H9 (cell line): ENCODE measurements around the gene GDAP1L1. TPM values are rescaled to one million over a fixed set of nuclear protein-coding genes. Genes with fewer than 3 reads are reported as not detected.

ENCODE experiments used
- DNase-seq: peaks from one replicate; pipeline ENCODE4 v3.0.0-alpha.2; 2017
- H2AFZ ChIP-seq: one replicate; pipeline ENCODE4 v1.6.1; 2013; ENCODE audit warnings: mild to moderate bottlenecking, low read length, control low read depth, moderate library complexity
- H2AK5ac ChIP-seq: 2 replicates; pipeline ENCODE4 v1.6.1; 2013; ENCODE audit warnings: low read length, control low read depth, mixed read lengths; ENCODE audit not compliant: insufficient read length
- H2BK120ac ChIP-seq: one replicate; pipeline ENCODE4 v1.6.1; 2013; ENCODE audit warnings: low read depth, mild to moderate bottlenecking, low read length, control low read depth, inconsistent platforms; ENCODE audit not compliant: poor library complexity, severe bottlenecking
- H2BK12ac ChIP-seq: 2 replicates; pipeline ENCODE4 v1.6.1; 2013; ENCODE audit warnings: low read length, control low read depth, mixed read lengths, low read depth; ENCODE audit not compliant: insufficient read length
- H2BK15ac ChIP-seq: 2 replicates; pipeline ENCODE4 v1.6.1; 2013; ENCODE audit warnings: low read depth, low read length, control low read depth
- H2BK20ac ChIP-seq: one replicate; pipeline ENCODE4 v1.6.1; 2013; ENCODE audit warnings: low read depth, mild to moderate bottlenecking, low read length, control low read depth, inconsistent platforms; ENCODE audit not compliant: poor library complexity, severe bottlenecking
- H2BK5ac ChIP-seq: 2 replicates; pipeline ENCODE4 v1.6.1; 2013; ENCODE audit warnings: low read length, control low read depth, mixed read lengths; ENCODE audit not compliant: insufficient read length
- H3K14ac ChIP-seq: 2 replicates; pipeline ENCODE4 v1.6.1; 2013; ENCODE audit warnings: low read length, control low read depth; ENCODE audit not compliant: insufficient read depth
- H3K18ac ChIP-seq: 2 replicates; pipeline ENCODE4 v1.6.1; 2013; ENCODE audit warnings: low read depth, mild to moderate bottlenecking, mixed read lengths, low read length, control low read depth; ENCODE audit not compliant: insufficient read length
- H3K23ac ChIP-seq: 2 replicates; pipeline ENCODE4 v1.6.1; 2013; ENCODE audit warnings: low read length, control low read depth, mixed read lengths, low read depth; ENCODE audit not compliant: insufficient read length
- H3K23me2 ChIP-seq: 2 replicates; pipeline ENCODE4 v1.6.1; 2013; ENCODE audit warnings: low read depth, mild to moderate bottlenecking, mixed read lengths, low read length, control low read depth; ENCODE audit not compliant: insufficient read length, poor library complexity, severe bottlenecking
- H3K27ac ChIP-seq: 2 replicates; pipeline ENCODE4 v1.5.1; 2013; ENCODE audit warnings: low read length, control low read depth, mixed read lengths, low read depth; ENCODE audit not compliant: insufficient read length
- H3K27me3 ChIP-seq: 2 replicates; pipeline ENCODE4 v1.6.1; 2013; ENCODE audit warnings: low read length, control low read depth, inconsistent platforms; ENCODE audit not compliant: insufficient read depth
- H3K4ac ChIP-seq: 2 replicates; pipeline ENCODE4 v1.6.1; 2013; ENCODE audit warnings: low read depth, mild to moderate bottlenecking, control low read depth, inconsistent platforms, low read length, moderate library complexity
- H3K4me1 ChIP-seq: 2 replicates; pipeline ENCODE4 v1.6.1; 2013; ENCODE audit warnings: low read length, control low read depth, inconsistent platforms; ENCODE audit not compliant: insufficient read depth
- H3K4me2 ChIP-seq: 2 replicates; pipeline ENCODE4 v1.6.1; 2013; ENCODE audit warnings: low read length, control low read depth, mixed read lengths; ENCODE audit not compliant: insufficient read length, insufficient read depth
- H3K56ac ChIP-seq: 2 replicates; pipeline ENCODE4 v1.6.1; 2013; ENCODE audit warnings: low read depth, mild to moderate bottlenecking, mixed read lengths, low read length, control low read depth; ENCODE audit not compliant: insufficient read length
- H3K79me1 ChIP-seq: 2 replicates; pipeline ENCODE4 v1.6.1; 2013; ENCODE audit warnings: low read depth, mild to moderate bottlenecking, moderate library complexity, low read length, control low read depth, inconsistent platforms; ENCODE audit not compliant: insufficient read depth, poor library complexity, severe bottlenecking
- H3K79me2 ChIP-seq: 2 replicates; pipeline ENCODE4 v1.6.1; 2013; ENCODE audit warnings: low read length, control low read depth, inconsistent platforms; ENCODE audit not compliant: insufficient read depth
- H3K9ac ChIP-seq: 2 replicates; pipeline ENCODE4 v1.6.1; 2013; ENCODE audit warnings: low read length, control low read depth, mixed read lengths; ENCODE audit not compliant: insufficient read length; ENCODE audit errors: extremely low read depth
- H3K9me3 ChIP-seq: one replicate; pipeline ENCODE4 v1.6.1; 2013; ENCODE audit warnings: low read depth, low read length, inconsistent platforms; ENCODE audit not compliant: control insufficient read depth
- H3T11ph ChIP-seq: one replicate; pipeline ENCODE4 v1.6.1; 2013; ENCODE audit warnings: mild to moderate bottlenecking, low read length, control low read depth, inconsistent platforms
- H4K20me1 ChIP-seq: one replicate; pipeline ENCODE4 v1.6.1; 2013; ENCODE audit not compliant: control insufficient read depth, insufficient read length, insufficient read depth
- H4K5ac ChIP-seq: 2 replicates; pipeline ENCODE4 v1.6.1; 2013; ENCODE audit warnings: low read depth, mild to moderate bottlenecking, mixed read lengths, low read length, control low read depth; ENCODE audit not compliant: insufficient read length
- H4K8ac ChIP-seq: replicated peaks from 2 replicates; pipeline ENCODE4 v1.6.1; 2013; ENCODE audit warnings: low read length, control low read depth, mixed read lengths, low read depth; ENCODE audit not compliant: insufficient read length
- H4K91ac ChIP-seq: 2 replicates; pipeline ENCODE4 v1.6.1; 2013; ENCODE audit warnings: low read depth, mild to moderate bottlenecking, moderate library complexity, mixed read lengths, low read length, control low read depth; ENCODE audit not compliant: insufficient read length
- H3K27ac Mint-ChIP-seq, 3 experiments: 2 replicates in 2 of 3; 3 replicates in 1 of 3; pipeline ENCODE4 v1.8.0; 2020 to 2021; ENCODE audit warnings: mixed read lengths in 3 of 3, mild to moderate bottlenecking in 1 of 3, moderate library complexity in 1 of 3
- H3K27me3 Mint-ChIP-seq: 2 replicates; pipeline ENCODE4 v1.8.0; 2021; ENCODE audit warnings: low read depth, mild to moderate bottlenecking, moderate library complexity, mixed read lengths
- H3K36me3 Mint-ChIP-seq, 3 experiments: 2 replicates in 2 of 3; 3 replicates in 1 of 3; pipeline ENCODE4 v1.8.0; 2020 to 2021; ENCODE audit warnings: low read depth in 3 of 3, mixed read lengths in 3 of 3; ENCODE audit not compliant: insufficient read depth in 1 of 3
- H3K4me1 Mint-ChIP-seq, 2 experiments: 2 replicates each; pipeline ENCODE4 v1.8.0; 2020; ENCODE audit warnings: mixed read lengths in 2 of 2
- H3K4me3 Mint-ChIP-seq, 2 experiments: 2 replicates in 1 of 2; 3 replicates in 1 of 2; pipeline ENCODE4 v1.8.0; 2020 to 2021; ENCODE audit warnings: mild to moderate bottlenecking in 2 of 2, mixed read lengths in 2 of 2, moderate library complexity in 1 of 2
- H3K9me3 Mint-ChIP-seq, 2 experiments: 2 replicates in 1 of 2; 3 replicates in 1 of 2; pipeline ENCODE4 v1.8.0; 2020; ENCODE audit warnings: mild to moderate bottlenecking in 2 of 2, mixed read lengths in 2 of 2, moderate library complexity in 1 of 2
- WGBS: extraction: QIAGEN DNeasy Blood & Tissue Kit; methylation state at CpG from one replicate; pipeline ENCODE4 v1.1.7; 2013; ENCODE audit warnings: missing lambda C conversion rate, low lambda C conversion rate, mixed read lengths; ENCODE audit not compliant: insufficient read length; ENCODE audit errors: extremely low coverage; 5-methylcytosine and 5-hydroxymethylcytosine counted together
- total RNA-seq: library from RNA; stranded (reverse); gene quantifications from 2 replicates; pipeline ENCODE4 v1.2.1, GENCODE V29; 2021
- TF ChIP-seq, protein P1 (sequence below): fragments of 200-600 bp; sonication (generic); conservative IDR thresholded peaks from 3 replicates; pipeline ENCODE4 v1.8.0; 2021; ENCODE audit warnings: antibody characterized with exemption, mild to moderate bottlenecking

The GDAP1L1 gene
- total RNA-seq, 1 experiment from 2014 or later = 5.9 TPM

DNA sequence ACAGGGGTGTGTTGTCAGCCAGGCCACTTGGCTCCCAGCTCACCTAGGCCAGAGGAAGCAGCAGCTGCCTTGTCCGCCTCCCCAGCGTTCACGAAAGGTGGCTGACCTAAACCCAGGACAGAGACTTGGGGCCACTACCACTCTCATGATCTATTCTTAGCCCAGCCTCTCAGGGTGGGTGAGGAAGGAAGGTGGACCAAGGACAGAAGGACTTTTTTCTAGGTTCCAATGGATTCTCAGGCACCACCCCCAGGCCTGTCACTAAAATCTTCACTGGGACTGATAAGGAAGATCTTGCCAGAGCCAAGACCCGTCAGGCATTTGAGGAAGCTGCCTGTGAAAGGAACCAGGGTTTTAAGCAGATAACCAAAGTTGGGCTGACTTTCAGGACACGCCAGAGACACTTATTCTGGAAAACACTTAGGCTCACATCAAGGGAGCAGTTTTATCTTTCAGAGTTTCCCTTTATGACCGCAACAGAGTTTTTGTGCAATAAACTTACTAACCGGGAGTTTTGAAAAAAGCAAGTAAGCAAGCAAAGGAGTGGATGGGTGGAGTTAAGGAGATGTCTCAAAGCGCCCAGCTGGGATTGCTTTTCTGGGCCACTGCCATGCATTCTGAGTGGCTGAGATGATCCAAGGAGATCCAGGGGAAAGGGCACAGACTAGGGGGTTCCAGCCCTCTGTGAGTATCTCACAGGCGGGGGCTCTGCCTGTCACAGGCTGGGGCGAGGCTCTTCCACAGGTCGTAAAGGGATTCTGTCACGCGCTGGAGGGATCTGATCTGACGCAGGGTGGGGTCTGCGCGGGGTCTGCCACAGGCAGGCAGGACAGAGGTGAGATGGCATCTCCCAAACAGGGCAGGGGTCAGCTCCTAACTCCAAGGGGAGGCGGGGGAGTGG lies 62.9 kb downstream of the GDAP1L1 start:
- Histone ChIP-seq H3K18ac (no peak overlapping the region), H2BK20ac (no peak overlapping the region), H4K8ac (no peak overlapping the region), H2BK120ac (no peak overlapping the region), H3K4me1 (no peaks in the 10 kb centered on the region), H3K9ac (no peak overlapping the region), H3K4me2 (peak overlapping the region; percentile 57), H4K91ac (no peak overlapping the region), H3K14ac (no peak overlapping the region; the same call in 1 of the 2 replicates), H2BK12ac (no peak overlapping the region), H2AK5ac (no peak overlapping the region), H3K23ac (no peak overlapping the region), H2BK15ac (no peak overlapping the region), H2BK5ac (no peak overlapping the region), H3T11ph (no peak overlapping the region), H3K23me2 (peaks cover 7% of the 10 kb centered on the region), H3K79me2 (no peaks in the 10 kb centered on the region), H2AFZ (no peak overlapping the region), H3K27me3 (no peaks in the 10 kb centered on the region), H4K20me1 (no peaks in the 10 kb centered on the region), H3K9me3 (no peaks in the 10 kb centered on the region), H3K79me1 (no peaks in the 10 kb centered on the region), H3K56ac (no peak overlapping the region), H3K27ac (no peak overlapping the region), H4K5ac (no peak overlapping the region), H3K4ac (no peak overlapping the region)
- Mint-ChIP-seq H3K27ac (no peak overlapping the region), H3K4me1 (peaks cover 9 to 10% of the 10 kb centered on the region in 2 experiments), H3K36me3 (no peaks in the 10 kb centered on the region), H3K4me3 (peak overlapping the region; percentile 79 to 88), H3K9me3 (no peaks in the 10 kb centered on the region), H3K27me3 (peaks cover 25% of the 10 kb centered on the region)
- TF ChIP-seq, protein P1, sequence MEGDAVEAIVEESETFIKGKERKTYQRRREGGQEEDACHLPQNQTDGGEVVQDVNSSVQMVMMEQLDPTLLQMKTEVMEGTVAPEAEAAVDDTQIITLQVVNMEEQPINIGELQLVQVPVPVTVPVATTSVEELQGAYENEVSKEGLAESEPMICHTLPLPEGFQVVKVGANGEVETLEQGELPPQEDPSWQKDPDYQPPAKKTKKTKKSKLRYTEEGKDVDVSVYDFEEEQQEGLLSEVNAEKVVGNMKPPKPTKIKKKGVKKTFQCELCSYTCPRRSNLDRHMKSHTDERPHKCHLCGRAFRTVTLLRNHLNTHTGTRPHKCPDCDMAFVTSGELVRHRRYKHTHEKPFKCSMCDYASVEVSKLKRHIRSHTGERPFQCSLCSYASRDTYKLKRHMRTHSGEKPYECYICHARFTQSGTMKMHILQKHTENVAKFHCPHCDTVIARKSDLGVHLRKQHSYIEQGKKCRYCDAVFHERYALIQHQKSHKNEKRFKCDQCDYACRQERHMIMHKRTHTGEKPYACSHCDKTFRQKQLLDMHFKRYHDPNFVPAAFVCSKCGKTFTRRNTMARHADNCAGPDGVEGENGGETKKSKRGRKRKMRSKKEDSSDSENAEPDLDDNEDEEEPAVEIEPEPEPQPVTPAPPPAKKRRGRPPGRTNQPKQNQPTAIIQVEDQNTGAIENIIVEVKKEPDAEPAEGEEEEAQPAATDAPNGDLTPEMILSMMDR = no peak
- DNase-seq = no peak
- no CpG with 5 or more reads among the region's 17 CpGs for WGBS
